Esophagus squamous epithelium (tissue), 4 donors: Measurements from ENCODE around the gene APOL6.

ENCODE experiments used
- CTCF ChIP-seq, 6 experiments: fragments of 450-650 bp in 4 of 6; fragments of 200-600 bp in 2 of 6; sonication (generic) in 2 of 6; IDR thresholded peaks; one replicate each; pipeline ENCODE4 v1.5.1; 2016 to 2019; ENCODE audit warnings: antibody characterized with exemption in 6 of 6, mild to moderate bottlenecking in 4 of 6, moderate library complexity in 4 of 6
- POLR2A ChIP-seq, 4 donors: fragments of 450-650 bp; IDR thresholded peaks; one replicate each; pipeline ENCODE4 v1.6.1; 2017; ENCODE audit warnings: antibody characterized with exemption in 4 of 4, mild to moderate bottlenecking in 4 of 4, moderate library complexity in 3 of 4

DNA sequence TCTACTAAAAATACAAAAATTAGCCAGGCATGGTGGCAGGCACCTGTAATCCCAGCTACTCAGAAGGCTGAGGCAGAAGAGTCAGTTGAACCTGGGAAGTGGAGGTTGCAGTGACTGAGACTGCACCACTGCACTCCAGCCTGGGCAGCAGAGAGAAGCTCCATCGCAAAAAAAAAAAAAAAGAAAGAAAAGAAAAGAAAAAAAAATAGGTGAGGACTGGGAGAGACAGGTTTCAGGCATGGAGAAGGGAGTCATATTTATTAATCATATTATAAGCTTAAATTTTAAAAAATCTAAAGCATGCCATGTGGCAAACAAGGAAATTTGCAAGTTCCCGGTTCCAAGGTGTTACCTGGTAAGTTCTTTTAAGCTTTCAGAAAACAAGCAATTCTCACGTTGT, 69.3 kb downstream of the APOL6 start, which contains the start of gene APOL5:
- TF ChIP-seq CTCF (IDR thresholded peaks at IDR 0.05) (no peak), POLR2A (IDR thresholded peaks at IDR 0.05) (no peak)
